Ovary (tissue), 3 donors: Measurements from ENCODE around the gene KIZ.

Source experiments
- CTCF ChIP-seq, 3 donors: fragments of 450-650 bp in 2 of 3; fragments of 200-600 bp in 1 of 3; IDR thresholded peaks; one replicate each; pipeline versions ENCODE4 v1.5.1 to v1.8.0; 2016 to 2022; ENCODE audit warnings: antibody characterized with exemption in 3 of 3, mild to moderate bottlenecking in 1 of 3
- POLR2A ChIP-seq: fragments of 450-650 bp; IDR thresholded peaks from one replicate; pipeline ENCODE4 v1.6.1; 2017; ENCODE audit warnings: antibody characterized with exemption, mild to moderate bottlenecking, moderate library complexity
- donor health status: DM: no; HTN: no; CAD: no.

- TF ChIP-seq CTCF (IDR thresholded peaks at IDR 0.05) (no peak), POLR2A (no peak)
These were observed 77.3 kb downstream of the KIZ start for GRCh38 chr20:21203088-21203656.
